Frontal cortex (tissue), 4 donors: ENCODE results near the gene NUDT12. TPM values are rescaled to one million over a fixed set of nuclear protein-coding genes. Genes with fewer than 3 reads are reported as not detected.

Experiments used
- DNase-seq, 2 donors: peaks; one replicate each; pipeline ENCODE4 v3.0.0; 2012; ENCODE audit warnings: low spot score in 2 of 2
- FAIRE-seq: peaks from 2 replicates; lab custom pipeline; 2012; peaks lifted over from hg19 to GRCh38; lab: Jason Lieb, UNC
- total RNA-seq: library from RNA; depleted of rRNA; stranded (reverse); fragments of >200 nt; gene quantifications from one replicate; pipeline ENCODE4 v1.2.3, GENCODE V29; 2014
- donor health status: control.
- donor health status: control.
- donor health status: control.

Gene NUDT12
- 26.9 TPM for total RNA-seq

GRCh38 chr5:103562453-103563157 lies at the start of gene NUDT12:
Gene NUDT12 (minus strand): TSS chr5:103562789. CDS start chr5:103560248, 2,541 bp downstream.
- FAIRE-seq (no peak), DNase-seq (peak; percentile 68 to 77)

- no peak for FAIRE-seq
These were observed 44.8 kb upstream of the NUDT12 start for GRCh38 chr5:103607346-103607745.

GRCh38 chr5:103605277-103605676 lies 42.7 kb upstream of the NUDT12 start:
- DNase-seq: no peak
- no peak for FAIRE-seq

More at GRCh38 chr5:103607346-103607745, 44.8 kb upstream of the NUDT12 start:
- DNase-seq: no peak

GRCh38 chr5:103602438-103602837 lies 39.8 kb upstream of the NUDT12 start:
- DNase-seq (no peak), FAIRE-seq (no peak)

- DNase-seq (no peak), FAIRE-seq (no peak)
These were observed 38.7 kb upstream of the NUDT12 start for GRCh38 chr5:103601314-103601713.

- FAIRE-seq: no peak
- no peak for DNase-seq
These were observed 37.5 kb upstream of the NUDT12 start for GRCh38 chr5:103600086-103600485.

- FAIRE-seq: no peak
- DNase-seq: no peak
These were observed 36.5 kb upstream of the NUDT12 start for GRCh38 chr5:103598997-103599566.

- FAIRE-seq (no peak), DNase-seq (no peak)
These were observed 27.6 kb upstream of the NUDT12 start for GRCh38 chr5:103590221-103590620.

- FAIRE-seq: no peak
These were observed 27.2 kb upstream of the NUDT12 start for GRCh38 chr5:103589776-103590175.

GRCh38 chr5:103589357-103589756 lies 26.8 kb upstream of the NUDT12 start:
- FAIRE-seq: no peak
- DNase-seq: no peak

More at GRCh38 chr5:103589776-103590175, 27.2 kb upstream of the NUDT12 start:
- no peak for DNase-seq

GRCh38 chr5:103587185-103587748 lies 24.7 kb upstream of the NUDT12 start:
- DNase-seq (peak in 1 of 2 donors; percentile 11), FAIRE-seq (peak; percentile 71)

- FAIRE-seq (peak; percentile 53), DNase-seq (peak; percentile 6 to 17)
These were observed 19.8 kb upstream of the NUDT12 start for GRCh38 chr5:103582364-103582763.

GRCh38 chr5:103573411-103573810 lies 10.8 kb upstream of the NUDT12 start:
- FAIRE-seq (no peak), DNase-seq (no peak)

GRCh38 chr5:103572454-103572853 lies 9.9 kb upstream of the NUDT12 start:
- no peak for FAIRE-seq
- DNase-seq: no peak

GRCh38 chr5:103571730-103572129 lies 9.1 kb upstream of the NUDT12 start:
- DNase-seq: no peak
- FAIRE-seq: no peak

GRCh38 chr5:103569313-103570060 lies 6.9 kb upstream of the NUDT12 start:
- FAIRE-seq: no peak

GRCh38 chr5:103565719-103566118 lies 3.1 kb upstream of the NUDT12 start:
- DNase-seq: no peak

More at GRCh38 chr5:103569313-103570060, 6.9 kb upstream of the NUDT12 start:
- no peak for DNase-seq

GRCh38 chr5:103561685-103562452 lies 720 bp downstream of the NUDT12 start:
- no peak for FAIRE-seq
- no peak for DNase-seq

More at GRCh38 chr5:103565719-103566118, 3.1 kb upstream of the NUDT12 start:
- FAIRE-seq: no peak

- no peak for DNase-seq
- no peak for FAIRE-seq
These were observed 1.8 kb downstream of the NUDT12 start for GRCh38 chr5:103560826-103561225.

- no peak for DNase-seq
- no peak for FAIRE-seq
These were observed 15.7 kb downstream of the NUDT12 start for GRCh38 chr5:103546858-103547257.
